ENCODE data around the gene SIT1. TPM values are rescaled to one million over a fixed set of nuclear protein-coding genes. Genes with fewer than 3 reads are reported as not detected.
A peak's percentile ranks its signal among the peaks of the same experiment; 100 is the strongest.
"Not testable (repeated sequence)": the region's sequence is repeated elsewhere in the genome, so short reads cannot be mapped to it uniquely, and the experiment has no call there.

The SIT1 gene
- polyA plus RNA-seq, 3 donors = 0.27 to 0.36 TPM; not detected in 1

DNA sequence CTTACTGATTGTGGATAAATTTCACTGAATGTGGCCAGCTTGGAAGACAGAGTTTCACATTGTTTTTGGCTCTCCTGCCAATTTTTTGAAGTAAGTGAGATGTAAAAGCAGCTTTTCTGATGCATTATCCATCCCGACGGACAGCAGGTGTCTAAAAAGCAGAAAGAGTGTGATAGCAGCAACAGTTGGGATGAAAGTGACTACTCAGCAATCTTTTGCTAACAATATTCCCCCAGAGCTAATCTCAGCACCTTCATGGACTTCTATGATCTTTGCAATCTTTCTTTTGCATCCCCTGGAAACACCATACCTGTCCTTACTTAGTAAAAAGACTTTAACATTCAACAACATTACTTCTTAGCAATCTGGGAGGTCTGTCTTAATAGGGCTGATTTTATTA is 37.9 kb downstream of the SIT1 start:
- Histone ChIP-seq H3K4me2 (replicated peaks; ENCODE audit: extremely low read depth, low read length, poor library complexity, severe bottlenecking) (no peak overlapping the region), H3K36me3 (replicated peaks in 1 of 2; ENCODE audit: control insufficient read depth in 1 of 2, insufficient read depth in 2 of 2, low read length in 2 of 2) (peaks cover 22% of the 10 kb centered on the region in 2 donors), H3K4me3 (replicated peaks in 1 of 3; ENCODE audit: low read depth in 2 of 3, low read length in 3 of 3) (no peak overlapping the region), H3K79me2 (ENCODE audit: insufficient read depth, low read length) (no peaks in the 10 kb centered on the region), H3K9ac (ENCODE audit: insufficient read depth, low read length, poor library complexity, severe bottlenecking) (no peak overlapping the region), H3K4me1 (ENCODE audit: control insufficient read depth in 1 of 2, insufficient read depth in 2 of 2, low read length in 2 of 2) (peaks cover 13 to 15% of the 10 kb centered on the region in 2 donors), H4K20me1 (ENCODE audit: insufficient read depth, low read length) (no peaks in the 10 kb centered on the region), H2AFZ (ENCODE audit: insufficient read depth, low read depth, low read length, poor library complexity, severe bottlenecking) (no peak overlapping the region), H3K27ac (ENCODE audit: low read depth in 1 of 2, low read length in 2 of 2) (no peak overlapping the region), H3K27me3 (ENCODE audit: control insufficient read depth in 2 of 2, insufficient read depth in 2 of 2, low read length in 2 of 2) (no peaks in the 10 kb centered on the region), H3K9me3 (replicated peaks in 1 of 2; ENCODE audit: control insufficient read depth in 1 of 2, insufficient read depth in 1 of 2, low read length in 2 of 2) (no peaks in the 10 kb centered on the region)
- Mint-ChIP-seq H3K4me1 (peaks cover 26% of the 10 kb centered on the region), H3K9me3 (no peaks in the 10 kb centered on the region), H3K27me3 (ENCODE audit: low read depth in 3 of 3) (peaks cover 11 to 25% (median 19%) of the 10 kb centered on the region in 3 donors), H3K27ac (no peak overlapping the region), H3K36me3 (peaks cover 19 to 20% of the 10 kb centered on the region in 2 donors), H3K4me3 (no peak overlapping the region)
- DNase-seq = no peak
- TF ChIP-seq, protein P1, sequence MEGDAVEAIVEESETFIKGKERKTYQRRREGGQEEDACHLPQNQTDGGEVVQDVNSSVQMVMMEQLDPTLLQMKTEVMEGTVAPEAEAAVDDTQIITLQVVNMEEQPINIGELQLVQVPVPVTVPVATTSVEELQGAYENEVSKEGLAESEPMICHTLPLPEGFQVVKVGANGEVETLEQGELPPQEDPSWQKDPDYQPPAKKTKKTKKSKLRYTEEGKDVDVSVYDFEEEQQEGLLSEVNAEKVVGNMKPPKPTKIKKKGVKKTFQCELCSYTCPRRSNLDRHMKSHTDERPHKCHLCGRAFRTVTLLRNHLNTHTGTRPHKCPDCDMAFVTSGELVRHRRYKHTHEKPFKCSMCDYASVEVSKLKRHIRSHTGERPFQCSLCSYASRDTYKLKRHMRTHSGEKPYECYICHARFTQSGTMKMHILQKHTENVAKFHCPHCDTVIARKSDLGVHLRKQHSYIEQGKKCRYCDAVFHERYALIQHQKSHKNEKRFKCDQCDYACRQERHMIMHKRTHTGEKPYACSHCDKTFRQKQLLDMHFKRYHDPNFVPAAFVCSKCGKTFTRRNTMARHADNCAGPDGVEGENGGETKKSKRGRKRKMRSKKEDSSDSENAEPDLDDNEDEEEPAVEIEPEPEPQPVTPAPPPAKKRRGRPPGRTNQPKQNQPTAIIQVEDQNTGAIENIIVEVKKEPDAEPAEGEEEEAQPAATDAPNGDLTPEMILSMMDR (IDR thresholded peaks at IDR 0.05) = no peak
- intact Hi-C loops (cut with micrococcal nuclease) = no loop called here
- whole genome bisulfite sequencing (ENCODE audit: insufficient coverage) = no CpG with 5 or more reads among the region's 2 CpGs

DNA sequence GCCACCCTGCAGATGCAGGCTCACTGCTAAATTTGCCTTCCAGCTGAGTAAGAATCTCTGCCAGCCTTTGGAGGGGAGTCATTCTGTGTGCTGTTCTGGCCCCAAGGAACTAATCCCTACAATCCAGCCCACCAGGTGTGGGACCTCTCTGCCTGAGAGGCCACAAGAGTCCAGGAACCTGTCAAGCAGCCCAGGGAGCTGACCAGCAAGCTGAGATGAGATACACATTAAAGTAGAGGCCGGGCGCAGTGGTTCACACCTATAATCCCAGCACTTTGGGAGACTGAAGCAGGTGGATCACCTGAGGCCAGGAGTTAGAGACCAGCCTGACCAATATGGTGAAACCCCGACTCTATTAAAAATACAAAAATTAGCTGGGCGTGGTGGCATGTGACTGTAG is 38.7 kb downstream of the SIT1 start:
- H3K4me3 ChIP-seq (replicated peaks in 1 of 3; ENCODE audit: low read depth in 2 of 3, low read length in 3 of 3); H3K4me2 ChIP-seq (replicated peaks; ENCODE audit: extremely low read depth, low read length, poor library complexity, severe bottlenecking); H3K4me3 Mint-ChIP-seq; H4K20me1 ChIP-seq (ENCODE audit: insufficient read depth, low read length); H2AFZ ChIP-seq (ENCODE audit: insufficient read depth, low read depth, low read length, poor library complexity, severe bottlenecking); H3K9me3 Mint-ChIP-seq; H3K4me1 ChIP-seq (ENCODE audit: control insufficient read depth in 1 of 2, insufficient read depth in 2 of 2, low read length in 2 of 2); H3K79me2 ChIP-seq (ENCODE audit: insufficient read depth, low read length); H3K27ac ChIP-seq (ENCODE audit: low read depth in 1 of 2, low read length in 2 of 2); DNase-seq; H3K9ac ChIP-seq (ENCODE audit: insufficient read depth, low read length, poor library complexity, severe bottlenecking); H3K9me3 ChIP-seq (replicated peaks in 1 of 2; ENCODE audit: control insufficient read depth in 1 of 2, insufficient read depth in 1 of 2, low read length in 2 of 2); intact Hi-C loops (cut with micrococcal nuclease); H3K27me3 ChIP-seq (ENCODE audit: control insufficient read depth in 2 of 2, insufficient read depth in 2 of 2, low read length in 2 of 2): not testable (repeated sequence)
- peaks cover 28% of the 10 kb centered on the region in 2 donors for H3K36me3 ChIP-seq (replicated peaks in 1 of 2; ENCODE audit: control insufficient read depth in 1 of 2, insufficient read depth in 2 of 2, low read length in 2 of 2)
- H3K36me3 Mint-ChIP-seq = peaks cover 26 to 27% of the 10 kb centered on the region in 2 donors
- H3K4me1 Mint-ChIP-seq = peaks cover 20% of the 10 kb centered on the region
- H3K27ac Mint-ChIP-seq = peak overlapping the region in 1 of 7 donors; percentile 8
- peaks cover 9 to 22% (median 13%) of the 10 kb centered on the region in 3 donors for H3K27me3 Mint-ChIP-seq (ENCODE audit: low read depth in 3 of 3)
- 100% methylated on average over 2 of the region's 4 CpGs for WGBS (ENCODE audit: insufficient coverage)
